ENCODE data around the gene COG1. TPM values are rescaled to one million over a fixed set of nuclear protein-coding genes. Genes with fewer than 3 reads are reported as not detected.

Gene COG1
- total RNA-seq, 2 experiments from 2014 or later, result 38.3 to 44.1 TPM

- Histone ChIP-seq H3K4me1 (ENCODE audit: insufficient read depth, low read length, poor library complexity, severe bottlenecking) (no peaks in the 10 kb centered on the region), H3K4me3 (ENCODE audit: low read depth, low read length, poor library complexity, severe bottlenecking) (no peak overlapping the region), H3K36me3 (ENCODE audit: insufficient read depth, low read length) (peaks cover 71% of the 10 kb centered on the region), H4K20me1 (ENCODE audit: insufficient read depth, low read length) (peaks cover 5% of the 10 kb centered on the region), H2AFZ (ENCODE audit: low read length) (no peak overlapping the region), H3K9me2 (ENCODE audit: insufficient read depth, low read length) (no peaks in the 10 kb centered on the region), H3K9me3 (ENCODE audit: low read length) (no peaks in the 10 kb centered on the region), H3K79me2 (ENCODE audit: insufficient read depth, low read depth, low read length) (peaks cover 6% of the 10 kb centered on the region; the same call in 1 of the 2 replicates), H3K27ac (ENCODE audit: low read depth, low read length, poor library complexity, severe bottlenecking) (no peak overlapping the region), H3K4me2 (ENCODE audit: low read length) (no peak overlapping the region)
- ChIA-PET POLR2A (interaction anchor here (1.2 kb wide), 1 partner anchor 13 kb away, joined by 5 read pairs; no protein-coding TSS in a partner anchor), CTCF (ENCODE audit: unreplicated experiment) (no interaction called here)
- intact Hi-C loops (cut with micrococcal nuclease; ENCODE audit: unreplicated experiment), result no loop called here
- TF ChIP-seq EZH2phosphoT487 (IDR thresholded peaks at IDR 0.05; ENCODE audit: borderline replicate concordance, low read depth, low read length) (no peak), CTCF (conservative IDR thresholded peaks at IDR 0.05; ENCODE audit: low read length) (no peak)
- DNase-seq (ENCODE audit: low spot score), result no peak
- BruUV-seq (replicated peaks), result no TSS peak
Observed at GRCh38 chr17:73214851-73215250, 22.0 kb downstream of the COG1 start.

GRCh38 chr17:73215447-73215846 is 22.6 kb downstream of the COG1 start:
- no peak overlapping the region for H2AFZ ChIP-seq (ENCODE audit: low read length)
- no peaks in the 10 kb centered on the region for H4K20me1 ChIP-seq (ENCODE audit: insufficient read depth, low read length)
- intact Hi-C loops (cut with micrococcal nuclease; ENCODE audit: unreplicated experiment), result no loop called here
- H3K36me3 ChIP-seq (ENCODE audit: insufficient read depth, low read length), result peaks cover 71% of the 10 kb centered on the region
- H3K9me2 ChIP-seq (ENCODE audit: insufficient read depth, low read length), result no peaks in the 10 kb centered on the region
- ChIA-PET CTCF (ENCODE audit: unreplicated experiment) (no interaction called here), POLR2A (interaction anchor here (1.2 kb wide), 1 partner anchor 12 kb away, joined by 5 read pairs; no protein-coding TSS in a partner anchor)
- no peak overlapping the region for H3K4me3 ChIP-seq (ENCODE audit: low read depth, low read length, poor library complexity, severe bottlenecking)
- peak; percentile 30 for DNase-seq (ENCODE audit: low spot score)
- no peak overlapping the region for H3K27ac ChIP-seq (ENCODE audit: low read depth, low read length, poor library complexity, severe bottlenecking)
- peaks cover 11% of the 10 kb centered on the region; the same call in 1 of the 2 replicates for H3K79me2 ChIP-seq (ENCODE audit: insufficient read depth, low read depth, low read length)
- H3K4me2 ChIP-seq (ENCODE audit: low read length), result no peak overlapping the region
- no TSS peak for BruUV-seq (replicated peaks)
- no peaks in the 10 kb centered on the region for H3K9me3 ChIP-seq (ENCODE audit: low read length)
- H3K4me1 ChIP-seq (ENCODE audit: insufficient read depth, low read length, poor library complexity, severe bottlenecking), result no peaks in the 10 kb centered on the region
- TF ChIP-seq CTCF (conservative IDR thresholded peaks at IDR 0.05; ENCODE audit: low read length), result peak; percentile 70
- no peak for TF ChIP-seq EZH2phosphoT487 (IDR thresholded peaks at IDR 0.05; ENCODE audit: borderline replicate concordance, low read depth, low read length)

- peaks cover 17% of the 10 kb centered on the region for H4K20me1 ChIP-seq (ENCODE audit: insufficient read depth, low read length)
- H3K79me2 ChIP-seq (ENCODE audit: insufficient read depth, low read depth, low read length), result peaks cover 50% of the 10 kb centered on the region
- BruUV-seq (replicated peaks), result no TSS peak
- no peak overlapping the region for H3K27ac ChIP-seq (ENCODE audit: low read depth, low read length, poor library complexity, severe bottlenecking)
- H3K4me1 ChIP-seq (ENCODE audit: insufficient read depth, low read length, poor library complexity, severe bottlenecking), result peaks cover 23% of the 10 kb centered on the region
- intact Hi-C loops (cut with micrococcal nuclease; ENCODE audit: unreplicated experiment), result no loop called here
- ChIA-PET CTCF (ENCODE audit: unreplicated experiment) (no interaction called here), POLR2A (interaction anchor here (0.7 to 2.2 kb wide), 3 partner anchors 8 to 33 kb away, joined by 4 to 12 read pairs (median 4); a partner anchor contains a TSS)
- DNase-seq (ENCODE audit: low spot score), result no peak
- peaks cover 46% of the 10 kb centered on the region for H3K36me3 ChIP-seq (ENCODE audit: insufficient read depth, low read length)
- H3K9me3 ChIP-seq (ENCODE audit: low read length), result no peaks in the 10 kb centered on the region
- no peak overlapping the region for H3K4me2 ChIP-seq (ENCODE audit: low read length)
- TF ChIP-seq EZH2phosphoT487 (IDR thresholded peaks at IDR 0.05; ENCODE audit: borderline replicate concordance, low read depth, low read length), result no peak
- no peak for TF ChIP-seq CTCF (conservative IDR thresholded peaks at IDR 0.05; ENCODE audit: low read length)
- H3K9me2 ChIP-seq (ENCODE audit: insufficient read depth, low read length), result no peaks in the 10 kb centered on the region
- no peak overlapping the region for H2AFZ ChIP-seq (ENCODE audit: low read length)
- H3K4me3 ChIP-seq (ENCODE audit: low read depth, low read length, poor library complexity, severe bottlenecking), result no peak overlapping the region
Observed at GRCh38 chr17:73223626-73224230, 30.9 kb downstream of the COG1 start.
